ENCODE data around the gene XXYLT1. TPM values are rescaled to one million over a fixed set of nuclear protein-coding genes. Genes with fewer than 3 reads are reported as not detected.

XXYLT1 gene
- total and polyA plus RNA-seq, 9 of the 15 experiments (the other 6 are each of a cell fraction or from before 2014, with no cell fraction given) = 1.9 to 18.9 (median 15.0) TPM

- intact Hi-C loops (cut with micrococcal nuclease) = no loop called here
- Histone ChIP-seq H3K4me1 (replicated peaks in 1 of 2; ENCODE audit: control insufficient read depth in 2 of 2, insufficient read depth in 2 of 2, low read length in 2 of 2) (peaks cover 3 to 6% of the 10 kb centered on the region in 2 experiments; a peak in 3 of 5 replicates), H3K36me3 (ENCODE audit: control insufficient read depth, insufficient read depth, low read length) (no peaks in the 10 kb centered on the region), H3K9ac (ENCODE audit: insufficient read depth in 1 of 2, low read depth in 2 of 2, low read length in 2 of 2) (no peak overlapping the region), H3K27me3 (ENCODE audit: control insufficient read depth in 2 of 2, insufficient read depth in 2 of 2, low read length in 2 of 2) (no peaks in the 10 kb centered on the region), H4K20me1 (replicated peaks; ENCODE audit: control insufficient read depth, insufficient read depth, low read length) (no peaks in the 10 kb centered on the region), H2AFZ (ENCODE audit: low read depth, low read length) (0 out of 2 replicates have a peak overlapping the region, but pooled peaks have one; percentile 53), H3K4me3 (no peak overlapping the region), H3K9me3 (replicated peaks; ENCODE audit: control insufficient read depth, insufficient read depth, low read depth, low read length) (no peaks in the 10 kb centered on the region), H3K79me2 (ENCODE audit: control insufficient read depth, insufficient read depth, low read length) (no peaks in the 10 kb centered on the region), H3K9me1 (ENCODE audit: control insufficient read depth, insufficient read depth, low read length) (no peaks in the 10 kb centered on the region), H3K27ac (ENCODE audit: extremely low read depth, low read depth, low read length) (peak overlapping the region; percentile 32; the same call in 1 of the 3 replicates), H3K4me2 (ENCODE audit: insufficient read depth, low read length) (no peak overlapping the region)
- ChIA-PET POLR2A (interaction anchor here (0.7 to 1.7 kb wide), 2 partner anchors 9 to 17 kb away, joined by 4 to 5 read pairs; no protein-coding TSS in a partner anchor), CTCF (ENCODE audit: low intra/inter-chr PET ratio) (interaction anchor here (0.7 kb wide), 1 partner anchor 390 kb away, joined by 3 read pairs; no protein-coding TSS in a partner anchor)
- 36% methylated on average over 11 of the region's 11 CpGs for WGBS (ENCODE audit: insufficient coverage, low coverage, missing lambda C conversion rate)
- in situ Hi-C loops (cut with MboI) = no loop called here
- no TSS peak for BruUV-seq (replicated peaks)
- ATAC-seq (peak; percentile 24; the same call in 1 of the 3 replicates), DNase-seq (ENCODE audit: extremely low read depth in 1 of 4, low spot score in 3 of 4) (peak in 1 of 4 experiments; percentile 47), FAIRE-seq (peak; percentile 84)
- TF ChIP-seq TEAD2 (tag; IDR thresholded peaks at IDR 0.05) = no peak
- peak; percentile 8; the same call in 1 of the 2 replicates for TF ChIP-seq EP300 (IDR thresholded peaks at IDR 0.05; ENCODE audit: low read length)
- peak; percentile 78 for TF ChIP-seq JUND (IDR thresholded peaks at IDR 0.05; ENCODE audit: borderline replicate concordance, low read depth, low read length)
- 0 out of 3 replicates have a peak, but pooled peaks have one; percentile 47 for TF ChIP-seq JUND (tag; IDR thresholded peaks at IDR 0.05; ENCODE audit: borderline replicate concordance, low read depth, low read length)
- 0 out of 2 replicates have a peak, but pooled peaks have one; percentile 24 for TF ChIP-seq ZNF316 (IDR thresholded peaks at IDR 0.05)
- no peak for TF ChIP-seq TBL1XR1 (IDR thresholded peaks at IDR 0.05; ENCODE audit: low read length in 2 of 2)
- TF ChIP-seq ZNF655 (CRISPR knock-in tag; IDR thresholded peaks at IDR 0.05) = no peak
- no peak for TF ChIP-seq SNRNP70 (optimal IDR thresholded peaks at IDR 0.05; ENCODE audit: low read depth, low read length)
- TF ChIP-seq HMG20B (CRISPR knock-in tag; IDR thresholded peaks at IDR 0.05) = no peak
- peak; percentile 62; the same call in 1 of the 2 replicates for TF ChIP-seq ZNF184 (CRISPR knock-in tag; IDR thresholded peaks at IDR 0.05)
- TF ChIP-seq ZNF592 (IDR thresholded peaks at IDR 0.05) = peak; percentile 48; the same call in 1 of the 2 replicates
- no peak for TF ChIP-seq PATZ1 (CRISPR knock-in tag; IDR thresholded peaks at IDR 0.05; ENCODE audit: borderline replicate concordance)
- no peak for TF ChIP-seq SMARCA4 (IDR thresholded peaks at IDR 0.05)
These were observed 141.1 kb downstream of the XXYLT1 start for GRCh38 chr3:195129644-195130492.

Measured in K562 (cell line).